Measurements from ENCODE around the gene BAD.

Gene BAD

DNA sequence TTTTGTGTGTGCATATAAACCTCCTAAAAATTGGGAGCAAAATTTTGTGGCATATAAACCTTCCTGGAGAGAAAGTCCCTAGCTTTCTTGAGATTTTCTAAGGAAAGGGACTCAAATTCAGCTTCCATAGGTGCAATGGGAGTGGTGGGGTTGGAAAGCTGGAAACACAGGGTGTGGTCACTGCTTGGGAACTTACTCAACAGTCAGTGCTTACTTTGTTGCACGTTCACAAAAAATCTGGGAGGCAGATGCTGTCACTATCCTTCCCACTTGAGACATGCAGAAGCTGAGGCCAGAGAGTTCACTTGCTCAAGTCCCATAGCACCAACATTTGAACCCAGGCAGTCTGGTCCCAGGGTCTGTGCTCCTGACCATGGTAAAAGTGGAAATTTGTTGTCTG, 11.8 kb upstream of the BAD start:
- DNase-seq: no peak

- DNase-seq: no peak
Measured at GRCh38 chr11:64295760-64296159, 11.3 kb upstream of the BAD start.

- DNase-seq: no peak
Measured at GRCh38 chr11:64294774-64295173, 10.3 kb upstream of the BAD start.

DNA sequence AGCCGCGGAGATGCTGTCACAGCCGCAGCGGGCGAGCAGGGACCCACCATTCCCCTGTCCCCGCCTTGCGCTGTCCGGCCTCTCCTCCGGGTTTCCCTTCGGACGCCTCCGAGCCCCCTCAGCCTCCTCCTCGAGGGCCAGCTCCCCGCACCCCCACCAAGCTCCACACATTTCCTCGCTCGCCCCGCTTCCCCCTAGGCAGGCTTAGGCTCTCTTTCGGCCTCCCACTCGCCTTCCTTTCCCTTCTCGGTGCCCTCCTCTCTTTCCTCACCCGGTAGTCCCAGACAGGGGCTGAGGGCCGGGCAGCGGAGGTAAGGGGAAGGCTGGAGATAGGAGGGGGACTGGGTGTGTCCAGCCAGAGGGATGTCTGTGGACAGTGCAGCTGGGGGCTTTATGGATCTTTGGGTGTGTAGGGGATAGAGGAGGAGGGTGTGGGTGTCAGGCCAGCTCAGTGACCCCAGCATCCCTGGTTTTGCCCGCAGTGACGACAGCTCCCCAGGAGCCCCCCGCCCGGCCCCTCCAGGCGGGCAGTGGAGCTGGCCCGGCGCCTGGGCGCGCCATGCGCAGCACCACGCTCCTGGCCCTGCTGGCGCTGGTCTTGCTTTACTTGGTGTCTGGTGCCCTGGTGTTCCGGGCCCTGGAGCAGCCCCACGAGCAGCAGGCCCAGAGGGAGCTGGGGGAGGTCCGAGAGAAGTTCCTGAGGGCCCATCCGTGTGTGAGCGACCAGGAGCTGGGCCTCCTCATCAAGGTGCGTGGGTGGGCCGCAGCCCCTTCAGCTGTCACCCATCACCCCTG, 8.2 kb upstream of the BAD start:
- no peak for DNase-seq

DNA sequence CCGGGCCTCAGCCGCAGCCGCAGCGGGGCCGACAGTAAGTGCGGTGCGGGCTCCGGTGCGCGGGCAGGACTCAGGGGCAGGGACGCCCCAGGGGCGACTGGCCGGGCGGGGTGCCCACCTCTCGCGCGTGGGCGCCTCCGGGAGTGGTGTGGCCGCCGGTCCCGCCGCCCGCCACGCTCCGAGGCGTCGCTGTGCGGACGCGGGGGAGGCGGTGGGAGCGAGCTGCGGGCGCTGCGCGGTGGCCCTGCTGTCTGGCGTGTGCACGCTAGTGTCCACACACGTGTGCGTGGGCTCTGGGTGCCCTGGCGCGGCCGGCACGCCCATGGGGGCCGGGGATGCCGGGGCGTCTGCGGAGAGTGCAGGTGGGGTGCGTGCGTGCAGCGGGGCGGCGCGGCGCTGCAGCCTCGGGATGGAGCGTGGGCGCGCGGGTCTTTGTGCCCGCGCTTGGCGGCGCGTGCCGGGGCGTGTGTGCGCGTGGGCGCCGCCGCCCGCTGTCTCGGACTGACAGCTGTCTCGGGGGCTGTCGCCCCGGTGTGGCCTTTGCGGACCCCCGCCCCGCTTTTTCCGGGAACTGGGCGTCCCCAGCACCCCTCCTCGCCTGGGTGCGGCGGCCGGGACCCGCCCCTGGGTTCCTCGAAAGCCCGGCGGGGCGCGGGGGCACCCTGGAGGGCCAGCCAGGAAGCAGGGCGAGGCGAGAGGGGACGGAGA, 7.4 kb upstream of the BAD start:
- no peak for DNase-seq

DNA sequence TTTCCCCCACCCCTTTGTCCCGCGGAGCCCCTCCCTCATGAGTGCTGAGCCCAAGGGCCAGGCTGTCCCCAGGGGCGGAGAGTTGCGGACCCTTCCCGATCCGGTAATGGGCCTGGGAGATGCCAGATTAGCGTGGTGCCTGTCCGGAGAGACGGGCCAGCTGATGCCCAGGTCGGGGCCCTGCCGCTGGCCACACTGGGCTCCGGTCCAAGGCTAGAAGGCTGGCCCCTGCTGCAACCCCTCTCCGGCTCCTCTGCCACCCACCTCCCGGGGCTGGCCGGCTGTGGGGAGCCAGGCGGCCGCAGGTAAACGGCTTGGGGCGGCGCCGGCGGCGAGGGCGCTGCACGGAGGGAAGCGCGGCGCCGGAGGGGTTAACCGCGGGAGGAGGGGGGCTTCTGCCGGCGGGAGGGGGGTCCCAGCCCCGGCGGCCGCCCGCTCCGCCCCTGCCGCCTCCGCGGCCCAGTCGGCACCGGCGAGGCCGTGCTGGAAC, 6.8 kb upstream of the BAD start, which contains the start of gene KCNK4:
Gene KCNK4, plus strand, starts transcription at position 41 of the 490 bp plus-strand sequence. CDS start 1,717 bp downstream, outside the sequence.
- DNase-seq: no peak

- no peak for DNase-seq
Measured at GRCh38 chr11:64290352-64291261, 6.1 kb upstream of the BAD start.

DNA sequence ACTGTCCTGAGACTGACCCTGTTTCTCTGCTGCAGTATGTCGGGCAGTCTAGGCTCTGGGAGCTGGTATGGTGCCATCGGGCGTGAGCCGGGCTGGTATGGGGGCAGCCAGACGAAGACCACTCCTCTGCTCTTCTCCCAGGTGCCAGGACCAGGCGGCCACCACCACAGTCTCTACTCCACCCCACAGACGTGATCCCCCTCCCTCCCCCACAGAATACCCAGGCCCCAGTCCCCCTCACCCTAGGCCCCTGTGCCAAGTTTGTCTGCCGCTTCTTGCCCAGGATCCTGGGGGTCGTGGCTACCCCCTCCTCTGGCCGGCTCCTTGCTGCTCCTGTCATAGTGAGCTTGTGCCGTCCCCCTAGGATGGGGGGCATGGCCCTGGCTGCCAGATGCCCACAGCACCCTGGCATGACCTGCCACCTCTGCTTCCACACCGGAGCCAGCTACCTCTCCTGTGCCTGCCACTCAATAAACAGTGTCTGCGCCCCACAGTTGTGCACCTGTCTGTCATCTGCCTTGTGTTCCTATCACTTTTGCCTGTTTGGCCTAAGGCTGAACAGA, 4.6 kb upstream of the BAD start:
- no peak for DNase-seq

- no peak for DNase-seq
Measured at GRCh38 chr11:64288353-64288750, 3.9 kb upstream of the BAD start.

GRCh38 chr11:64287676-64288352, 3.3 kb upstream of the BAD start:
- no peak for DNase-seq

DNA sequence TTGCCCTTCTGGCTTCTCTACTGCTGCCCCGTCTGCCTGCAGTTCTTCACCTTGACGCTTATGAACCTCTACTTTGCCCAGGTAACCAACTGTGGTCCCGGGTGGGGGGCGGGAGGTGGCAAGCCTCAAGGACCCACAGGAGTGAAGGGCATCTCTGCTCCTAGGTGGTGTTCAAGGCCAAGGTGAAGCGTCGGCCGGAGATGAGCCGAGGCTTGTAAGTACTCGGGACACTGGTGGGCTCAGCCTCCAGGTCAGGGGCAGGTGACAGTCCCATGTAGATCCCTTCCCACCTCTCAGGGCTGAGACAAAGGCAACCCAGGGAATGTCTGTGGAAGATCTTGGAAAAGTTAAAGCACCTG, 2.3 kb upstream of the BAD start:
- DNase-seq: no peak

DNA sequence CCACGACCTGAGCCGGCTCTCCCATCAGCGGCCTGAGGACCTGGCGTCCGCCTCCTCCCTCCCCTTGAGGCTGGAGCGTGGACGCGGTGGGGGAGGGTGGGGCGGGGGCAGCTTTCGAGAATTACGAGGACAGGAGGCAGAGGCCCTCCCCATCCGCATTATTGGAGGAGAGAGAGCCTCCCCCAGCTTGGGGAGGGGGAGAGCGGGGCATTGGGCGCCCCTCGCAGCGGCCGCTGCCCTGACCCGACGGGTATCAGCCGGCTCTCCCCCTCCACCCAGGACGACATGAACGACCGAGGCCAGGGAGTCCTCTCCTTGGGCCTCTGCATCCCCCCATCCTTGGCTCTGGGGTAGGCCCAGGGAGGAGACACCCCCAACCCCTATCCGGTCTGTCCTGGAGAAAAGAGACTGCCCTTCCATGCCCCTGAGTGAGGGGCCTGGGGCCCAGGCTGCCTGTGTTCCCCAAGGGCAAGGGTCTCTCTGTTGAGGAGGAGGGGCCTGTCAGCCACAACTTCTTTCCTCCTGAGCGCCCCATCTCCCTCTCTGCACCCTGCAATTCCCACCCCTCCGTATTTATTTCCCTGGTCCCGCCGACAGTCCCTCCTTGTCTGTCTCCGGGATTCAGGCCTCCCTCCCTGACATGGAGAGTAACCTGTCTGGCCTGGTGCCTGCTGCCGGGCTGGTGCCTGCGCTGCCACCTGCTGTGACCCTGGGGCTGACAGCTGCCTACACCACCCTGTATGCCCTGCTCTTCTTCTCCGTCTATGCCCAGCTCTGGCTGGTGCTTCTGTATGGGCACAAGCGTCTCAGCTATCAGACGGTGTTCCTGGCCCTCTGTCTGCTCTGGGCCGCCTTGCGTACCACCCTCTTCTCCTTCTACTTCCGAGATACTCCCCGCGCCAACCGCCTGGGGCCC, 1.7 kb upstream of the BAD start:
- DNase-seq: no peak

DNA sequence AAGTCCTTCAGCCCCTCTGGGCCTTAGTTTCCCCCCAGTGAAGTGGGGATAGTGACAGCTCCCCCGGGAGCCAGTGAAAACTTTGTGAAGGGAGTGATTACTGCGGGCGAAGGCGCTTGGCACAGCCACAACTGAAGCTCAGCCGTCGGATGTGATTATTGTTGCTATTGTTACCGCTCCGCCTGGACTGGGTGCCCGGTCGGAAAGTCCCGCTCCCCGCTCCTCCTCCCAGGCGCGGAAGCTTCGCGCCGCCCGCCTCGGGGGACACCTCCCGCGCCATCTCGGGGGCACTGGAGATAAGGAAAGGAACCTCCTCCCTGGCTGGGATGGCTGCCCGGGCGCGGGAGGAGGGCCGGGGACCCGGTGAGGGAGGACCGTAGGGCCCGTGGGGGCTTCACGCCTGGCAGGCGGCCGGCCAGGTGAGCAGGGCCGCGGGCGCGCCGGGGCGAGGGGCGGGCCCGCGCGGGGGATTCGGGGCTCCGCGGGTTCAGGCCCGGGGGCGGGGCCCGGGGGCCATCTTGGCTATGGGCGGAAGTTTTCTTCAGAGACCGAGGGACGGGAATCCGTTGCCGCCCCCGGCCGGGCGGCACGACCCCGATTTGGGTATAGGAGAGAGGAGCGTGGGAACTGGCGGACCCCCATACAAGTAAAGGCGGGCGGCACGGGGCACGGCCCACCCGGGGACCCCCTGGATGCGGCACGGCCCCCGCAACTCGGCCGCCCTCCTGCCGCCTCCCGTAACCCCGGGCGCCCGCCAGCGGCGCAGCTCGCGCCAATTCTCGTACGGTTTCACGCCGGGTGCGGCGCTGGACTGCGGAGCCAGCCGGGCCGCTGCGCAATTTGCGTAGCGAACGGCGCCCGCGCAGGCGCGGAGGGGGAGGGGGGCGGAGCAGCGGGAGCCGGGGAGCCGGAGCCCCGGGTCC, 758 bp upstream of the BAD start, which contains the start of gene GPR137:
Gene GPR137, plus strand, starts transcription at position 887 of the 923 bp plus-strand sequence. CDS start 677 bp downstream, outside the sequence.
- peak; percentile 64 for DNase-seq

DNA sequence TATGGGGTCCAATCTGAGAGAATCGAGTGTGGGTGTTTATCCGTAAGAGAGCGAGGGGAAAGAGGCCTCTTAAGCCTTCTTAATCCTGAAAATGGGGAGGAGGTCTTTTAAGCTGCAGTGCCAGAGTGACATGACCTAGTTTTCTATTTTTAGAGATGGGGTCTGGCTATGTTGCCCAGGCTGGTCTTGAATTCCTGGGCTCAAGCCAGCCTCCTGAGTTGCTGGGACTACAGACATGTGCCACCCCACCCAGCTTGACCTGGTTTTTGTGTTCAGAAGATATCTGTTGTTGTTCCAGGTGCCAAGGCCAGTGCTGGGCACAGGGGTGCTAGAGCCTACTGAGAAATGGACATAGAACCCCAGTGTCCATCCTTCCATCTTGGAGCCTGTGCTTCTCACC, 1.4 kb downstream of the BAD start:
- DNase-seq: no peak

- no peak for DNase-seq
Measured at GRCh38 chr11:64281957-64282770, 2.3 kb downstream of the BAD start.

- DNase-seq: no peak
Measured at GRCh38 chr11:64278576-64279190, 5.8 kb downstream of the BAD start.

DNA sequence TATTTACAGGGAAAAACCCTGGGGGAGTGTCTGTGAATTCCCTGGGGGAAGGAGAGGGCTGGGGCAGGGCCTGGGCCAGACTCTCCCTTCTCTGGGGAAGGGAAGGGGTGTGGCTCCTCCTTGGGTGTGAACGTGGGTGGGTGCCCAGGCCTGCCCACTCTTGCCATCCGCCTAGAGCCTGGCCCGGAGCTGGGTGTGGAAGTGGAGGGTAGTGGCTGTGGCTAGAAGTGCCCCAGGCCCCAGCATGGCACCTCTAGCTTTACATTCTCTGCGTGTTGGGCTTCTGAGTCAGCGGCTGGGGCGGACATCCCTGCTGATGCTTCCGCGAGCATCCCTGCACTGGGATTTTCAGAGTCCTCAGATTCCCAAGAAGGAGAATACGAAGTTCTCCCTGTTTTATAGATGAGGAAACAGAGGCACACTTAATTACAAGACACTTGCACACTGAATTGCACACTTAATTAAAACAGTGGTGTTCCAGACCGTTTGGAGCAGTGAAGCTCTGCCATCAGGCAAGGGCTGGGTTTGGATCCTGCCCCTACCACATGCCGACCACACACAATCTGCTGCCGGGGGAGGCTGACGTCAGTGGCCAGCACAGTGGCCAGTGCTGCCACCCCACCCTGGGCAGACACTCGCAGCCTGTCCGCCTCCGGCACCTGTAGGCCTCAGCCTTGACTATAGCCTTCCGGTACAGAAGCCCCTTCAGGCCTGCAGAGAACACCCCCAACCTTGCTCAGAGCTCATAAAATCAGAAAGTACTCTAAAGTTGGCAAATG, 7.6 kb downstream of the BAD start:
- no peak for DNase-seq

DNA sequence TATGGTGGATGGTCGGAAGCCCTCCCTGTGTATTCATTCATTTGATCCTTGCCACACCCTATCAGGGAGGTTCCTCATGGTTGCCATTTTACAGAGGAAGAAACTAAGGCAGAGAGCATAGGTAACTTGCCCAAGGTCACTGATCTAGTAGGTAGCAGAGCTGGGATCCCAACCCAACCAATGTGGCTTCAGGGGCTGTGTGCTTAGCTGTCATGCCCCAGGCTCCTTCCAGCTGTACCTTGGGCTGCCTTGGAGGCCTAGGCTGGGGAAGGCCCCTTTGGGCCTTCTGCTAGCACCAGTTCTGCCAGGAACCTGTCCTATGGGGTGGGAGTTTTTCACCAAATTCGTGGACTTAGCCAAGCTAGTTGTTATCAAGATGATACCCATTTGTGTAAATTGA, 8.6 kb downstream of the BAD start:
- DNase-seq: no peak
